ENCODE results near the gene EML5. TPM values are rescaled to one million over a fixed set of nuclear protein-coding genes. Genes with fewer than 3 reads are reported as not detected.
A peak's percentile ranks its signal among the peaks of the same experiment; 100 is the strongest.

EML5 gene
- total RNA-seq, 2 experiments from 2014 or later: 3.0 to 3.3 TPM

- Mint-ChIP-seq H3K4me1 (peaks cover 20% of the 10 kb centered on the region), H3K27ac (peak overlapping the region; percentile 77), H3K27me3 (no peaks in the 10 kb centered on the region), H3K36me3 (peaks cover 45% of the 10 kb centered on the region), H3K9me3 (no peaks in the 10 kb centered on the region), H3K4me3 (no peak overlapping the region)
- DNase-seq: no peak
Observed at GRCh38 chr14:88599326-88599725, 193.4 kb downstream of the EML5 start.

- no peaks in the 10 kb centered on the region for H3K9me3 Mint-ChIP-seq
- H3K4me1 Mint-ChIP-seq: peaks cover 20% of the 10 kb centered on the region
- H3K36me3 Mint-ChIP-seq: peaks cover 42% of the 10 kb centered on the region
- H3K27ac Mint-ChIP-seq: peak overlapping the region; percentile 43
- no peak for DNase-seq
- H3K4me3 Mint-ChIP-seq: no peak overlapping the region
- H3K27me3 Mint-ChIP-seq: no peaks in the 10 kb centered on the region
Observed at GRCh38 chr14:88598097-88598675, 194.6 kb downstream of the EML5 start.

GRCh38 chr14:88597601-88598000 lies 195.2 kb downstream of the EML5 start:
- H3K36me3 Mint-ChIP-seq: peaks cover 37% of the 10 kb centered on the region
- no peaks in the 10 kb centered on the region for H3K27me3 Mint-ChIP-seq
- no peak overlapping the region for H3K4me3 Mint-ChIP-seq
- DNase-seq: no peak
- H3K9me3 Mint-ChIP-seq: no peaks in the 10 kb centered on the region
- H3K4me1 Mint-ChIP-seq: peaks cover 20% of the 10 kb centered on the region
- H3K27ac Mint-ChIP-seq: no peak overlapping the region

DNA sequence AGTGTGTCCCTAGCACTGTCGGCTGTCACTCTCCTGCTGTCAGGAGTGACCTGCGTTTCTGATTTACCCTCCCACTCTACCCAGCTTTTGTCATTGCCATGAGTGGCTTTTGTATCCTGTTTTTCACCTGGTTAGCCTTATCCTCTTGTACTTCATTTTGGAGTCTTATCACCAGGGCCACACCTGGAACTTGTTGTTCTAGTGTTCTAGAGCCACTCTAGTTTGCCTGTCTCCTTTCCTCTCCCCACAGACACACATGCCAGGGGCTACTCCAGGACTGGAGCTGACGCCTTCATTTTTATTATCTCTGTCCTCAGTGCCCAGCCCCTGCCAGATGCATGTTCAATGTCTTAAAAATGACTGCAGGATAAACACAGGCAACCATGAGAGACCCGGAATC lies 195.7 kb downstream of the EML5 start:
- Mint-ChIP-seq H3K36me3 (peaks cover 33% of the 10 kb centered on the region), H3K9me3 (no peaks in the 10 kb centered on the region), H3K4me1 (peaks cover 20% of the 10 kb centered on the region), H3K27ac (no peak overlapping the region), H3K27me3 (no peaks in the 10 kb centered on the region), H3K4me3 (no peak overlapping the region)
- no peak for DNase-seq

GRCh38 chr14:88592031-88592430 lies 200.7 kb downstream of the EML5 start:
- Mint-ChIP-seq H3K4me1 (no peaks in the 10 kb centered on the region), H3K9me3 (no peaks in the 10 kb centered on the region), H3K27ac (no peak overlapping the region), H3K4me3 (no peak overlapping the region), H3K36me3 (peaks cover 19% of the 10 kb centered on the region), H3K27me3 (no peaks in the 10 kb centered on the region)
- no peak for DNase-seq

- no peak for DNase-seq
- no peak overlapping the region for H3K27ac Mint-ChIP-seq
- H3K4me3 Mint-ChIP-seq: no peak overlapping the region
Observed at GRCh38 chr14:88590173-88590572, 202.6 kb downstream of the EML5 start.

DNA sequence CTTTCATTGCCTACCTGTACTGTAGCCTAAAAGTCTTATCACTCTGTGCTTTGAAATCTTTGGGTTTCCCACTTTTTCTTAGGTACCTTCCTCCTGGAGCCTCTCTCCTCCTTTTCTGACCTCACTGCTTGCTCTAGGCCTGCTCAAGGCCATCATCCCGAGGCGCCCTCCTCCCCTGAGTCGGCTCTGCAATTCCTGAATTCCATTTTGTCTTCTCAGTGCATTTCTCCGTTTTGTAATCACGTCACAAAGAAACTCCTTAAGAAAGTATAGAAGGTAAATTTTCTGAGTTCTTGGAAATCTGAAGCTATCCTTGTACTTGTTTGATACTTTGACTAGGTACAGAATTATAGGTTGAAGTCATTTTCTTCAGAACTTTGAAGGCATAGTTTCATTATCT lies 204.7 kb downstream of the EML5 start:
- Mint-ChIP-seq H3K9me3 (no peaks in the 10 kb centered on the region), H3K4me3 (no peak overlapping the region)

More at GRCh38 chr14:88590173-88590572, 202.6 kb downstream of the EML5 start:
- Mint-ChIP-seq H3K9me3 (no peaks in the 10 kb centered on the region), H3K27me3 (no peaks in the 10 kb centered on the region), H3K4me1 (no peaks in the 10 kb centered on the region), H3K36me3 (peaks cover 27% of the 10 kb centered on the region)

DNA sequence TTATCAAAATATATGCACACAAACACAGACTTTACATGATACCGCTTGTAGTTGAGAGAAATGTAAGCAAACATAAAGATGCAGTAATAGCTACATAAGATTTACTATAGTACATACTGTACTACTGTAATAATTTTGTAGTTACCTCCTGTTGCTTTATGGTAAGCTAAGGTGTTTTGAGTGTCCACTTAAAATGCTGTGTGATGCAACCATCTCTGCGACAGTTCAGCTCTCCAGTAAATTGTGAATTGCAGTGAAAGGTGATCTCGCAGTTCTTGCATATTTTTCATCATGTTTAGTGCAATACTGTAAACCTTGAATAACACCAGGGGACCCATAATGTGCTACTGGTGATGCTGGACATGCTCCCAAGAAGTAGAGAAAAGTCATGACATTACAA lies 208.3 kb downstream of the EML5 start:
- H3K4me1 Mint-ChIP-seq: peaks cover 3% of the 10 kb centered on the region
- no peak for DNase-seq
- H3K27ac Mint-ChIP-seq: no peak overlapping the region
- H3K36me3 Mint-ChIP-seq: peaks cover 35% of the 10 kb centered on the region
- no peak overlapping the region for H3K4me3 Mint-ChIP-seq
- H3K27me3 Mint-ChIP-seq: no peaks in the 10 kb centered on the region
- no peaks in the 10 kb centered on the region for H3K9me3 Mint-ChIP-seq

More for the DNA sequence above, 204.7 kb downstream of the EML5 start:
- no peak for DNase-seq
- H3K36me3 Mint-ChIP-seq: peaks cover 29% of the 10 kb centered on the region
- H3K27ac Mint-ChIP-seq: no peak overlapping the region
- H3K27me3 Mint-ChIP-seq: no peaks in the 10 kb centered on the region
- H3K4me1 Mint-ChIP-seq: peaks cover 3% of the 10 kb centered on the region

GRCh38 chr14:88576222-88576621 lies 216.5 kb downstream of the EML5 start:
- H3K4me1 Mint-ChIP-seq: no peaks in the 10 kb centered on the region
- H3K27ac Mint-ChIP-seq: no peak overlapping the region
- H3K27me3 Mint-ChIP-seq: no peaks in the 10 kb centered on the region
- H3K4me3 Mint-ChIP-seq: no peak overlapping the region
- no peaks in the 10 kb centered on the region for H3K9me3 Mint-ChIP-seq
- peaks cover 29% of the 10 kb centered on the region for H3K36me3 Mint-ChIP-seq
- DNase-seq: no peak

- H3K4me1 Mint-ChIP-seq: peaks cover 2% of the 10 kb centered on the region
- peaks cover 39% of the 10 kb centered on the region for H3K36me3 Mint-ChIP-seq
- H3K9me3 Mint-ChIP-seq: no peaks in the 10 kb centered on the region
- H3K27ac Mint-ChIP-seq: no peak overlapping the region
- no peak for DNase-seq
- no peak overlapping the region for H3K4me3 Mint-ChIP-seq
- no peaks in the 10 kb centered on the region for H3K27me3 Mint-ChIP-seq
Observed at GRCh38 chr14:88572117-88572516, 220.6 kb downstream of the EML5 start.

GRCh38 chr14:88568196-88568595 lies 224.6 kb downstream of the EML5 start:
- Mint-ChIP-seq H3K27me3 (no peaks in the 10 kb centered on the region), H3K36me3 (peaks cover 41% of the 10 kb centered on the region), H3K27ac (no peak overlapping the region), H3K4me3 (no peak overlapping the region), H3K9me3 (no peaks in the 10 kb centered on the region), H3K4me1 (peaks cover 17% of the 10 kb centered on the region)
- DNase-seq: no peak

DNA sequence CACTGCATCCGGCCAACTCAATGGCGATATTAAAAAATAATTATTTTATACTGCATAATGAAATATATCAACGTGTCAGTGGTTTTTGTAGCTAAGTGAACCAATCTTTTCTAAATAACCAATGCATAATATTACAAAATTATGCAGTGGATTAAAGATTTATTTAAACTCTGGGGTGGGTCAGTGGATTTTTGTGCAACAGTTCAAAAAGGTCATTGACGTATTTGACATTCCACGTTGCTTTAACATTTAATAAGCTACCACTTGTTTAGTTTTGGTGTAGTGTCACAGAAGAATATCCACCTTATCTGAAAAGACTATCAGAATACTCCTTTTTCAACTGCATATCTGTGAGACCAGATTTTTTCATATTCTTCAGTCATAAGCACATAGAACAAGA lies 227.3 kb downstream of the EML5 start:
- Mint-ChIP-seq H3K4me1 (peaks cover 25% of the 10 kb centered on the region), H3K36me3 (peaks cover 37% of the 10 kb centered on the region), H3K4me3 (no peak overlapping the region), H3K9me3 (no peaks in the 10 kb centered on the region), H3K27me3 (peaks cover 22% of the 10 kb centered on the region), H3K27ac (no peak overlapping the region)
- no peak for DNase-seq

DNA sequence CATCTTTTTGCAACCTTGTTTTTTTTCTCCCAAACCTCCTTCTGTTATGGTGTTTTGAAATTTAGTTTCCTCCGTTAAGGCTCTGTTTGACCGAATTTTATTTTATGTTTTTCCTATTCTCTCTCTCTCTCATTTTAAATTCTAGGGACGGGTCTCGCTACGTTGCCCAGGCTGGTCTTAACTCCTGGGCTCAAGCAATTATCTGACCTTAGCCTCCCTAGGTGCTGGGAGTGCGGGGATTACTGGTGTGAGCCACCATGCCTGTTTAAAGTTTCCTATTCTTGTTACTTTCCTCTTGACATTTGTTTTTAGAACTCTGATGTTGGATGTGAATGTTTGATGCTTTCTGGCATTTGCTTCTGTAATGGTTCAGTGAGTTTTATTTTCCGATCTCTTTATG lies 228.9 kb downstream of the EML5 start:
- DNase-seq: no peak
- Mint-ChIP-seq H3K9me3 (no peaks in the 10 kb centered on the region), H3K4me1 (peaks cover 28% of the 10 kb centered on the region), H3K4me3 (peak overlapping the region; percentile 88), H3K27me3 (peaks cover 28% of the 10 kb centered on the region), H3K36me3 (peaks cover 23% of the 10 kb centered on the region), H3K27ac (peak overlapping the region; percentile 56)

GRCh38 chr14:88562831-88563686 lies 229.7 kb downstream of the EML5 start, which contains the start of gene ZC3H14:
ZC3H14 (plus strand) TSS chr14:88563037; CDS start chr14:88563134, 97 bp downstream.
- Mint-ChIP-seq H3K4me1 (peaks cover 30% of the 10 kb centered on the region), H3K9me3 (no peaks in the 10 kb centered on the region), H3K4me3 (peak within 1 kb of the TSS; percentile 88), H3K27ac (peak within 1 kb of the TSS; percentile 93), H3K36me3 (peaks cover 17% of the 10 kb centered on the region), H3K27me3 (peaks cover 29% of the 10 kb centered on the region)
- peak; percentile 91 for DNase-seq

DNA sequence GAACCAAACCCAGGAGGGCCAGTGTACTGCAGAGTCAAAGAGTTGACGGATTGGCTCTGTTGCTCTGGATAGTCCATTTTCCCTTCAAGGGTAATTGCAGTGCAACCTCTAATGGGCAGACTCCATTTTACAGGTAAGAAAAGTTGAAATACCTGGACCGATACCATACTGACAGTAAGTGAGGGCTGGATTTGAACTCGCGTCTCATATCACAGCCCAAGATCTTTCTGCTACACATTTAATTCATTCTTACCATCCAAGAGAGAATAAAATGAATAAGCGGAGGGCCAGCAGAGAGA lies 230.3 kb downstream of the EML5 start:
- H3K27me3 Mint-ChIP-seq: peaks cover 30% of the 10 kb centered on the region
- DNase-seq: no peak
- H3K4me3 Mint-ChIP-seq: peak overlapping the region; percentile 88
- peak overlapping the region; percentile 80 for H3K27ac Mint-ChIP-seq
- no peaks in the 10 kb centered on the region for H3K9me3 Mint-ChIP-seq
- peaks cover 32% of the 10 kb centered on the region for H3K4me1 Mint-ChIP-seq
- H3K36me3 Mint-ChIP-seq: peaks cover 13% of the 10 kb centered on the region
